ENCODE data around the gene TMEM225B.
"Not testable (repeated sequence)": the region's sequence is repeated elsewhere in the genome, so short reads cannot be mapped to it uniquely, and the experiment has no call there.

Gene TMEM225B

DNA sequence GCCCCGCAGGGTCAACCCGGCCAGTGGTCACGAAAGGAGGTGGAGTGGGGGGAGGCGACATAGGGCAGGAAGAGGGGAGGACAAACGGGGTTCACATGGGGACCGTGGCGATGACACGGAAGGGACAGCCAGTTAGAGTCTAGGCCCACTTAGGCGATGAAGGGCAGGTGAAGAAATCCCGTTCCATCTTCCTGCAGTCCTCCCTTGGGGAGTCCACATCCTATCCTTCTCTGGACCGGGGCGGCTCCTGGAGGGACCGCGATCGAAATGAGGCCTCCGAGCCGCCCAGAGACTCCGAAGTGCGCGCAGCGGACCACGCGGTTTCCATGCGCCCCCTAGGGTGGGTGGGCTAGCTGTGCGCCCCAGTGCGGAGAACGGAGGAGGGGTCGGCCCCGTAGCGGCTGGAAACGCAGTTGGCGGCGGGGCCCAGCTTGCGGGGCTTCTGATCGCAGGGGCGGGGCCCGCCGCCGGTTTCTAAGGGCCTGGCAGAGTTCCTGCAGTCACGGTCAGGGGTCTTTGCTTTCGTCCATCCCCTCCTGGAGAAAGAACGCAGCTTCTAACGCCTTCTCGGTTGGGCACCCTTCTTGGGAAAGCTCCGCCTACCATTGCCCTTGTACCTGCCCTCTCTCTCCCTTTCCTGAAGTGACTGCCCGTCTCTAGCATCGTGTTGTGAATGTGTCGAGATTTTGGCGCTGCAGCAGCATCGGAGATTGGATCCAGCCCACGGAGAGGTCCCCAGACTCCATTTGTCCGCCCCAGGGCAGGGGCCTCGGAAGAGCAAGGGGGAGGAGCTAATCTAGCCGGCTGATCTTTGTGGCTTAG lies 17.9 kb upstream of the TMEM225B start:
- DNase-seq (ENCODE audit: low read depth): peak; percentile 46

DNA sequence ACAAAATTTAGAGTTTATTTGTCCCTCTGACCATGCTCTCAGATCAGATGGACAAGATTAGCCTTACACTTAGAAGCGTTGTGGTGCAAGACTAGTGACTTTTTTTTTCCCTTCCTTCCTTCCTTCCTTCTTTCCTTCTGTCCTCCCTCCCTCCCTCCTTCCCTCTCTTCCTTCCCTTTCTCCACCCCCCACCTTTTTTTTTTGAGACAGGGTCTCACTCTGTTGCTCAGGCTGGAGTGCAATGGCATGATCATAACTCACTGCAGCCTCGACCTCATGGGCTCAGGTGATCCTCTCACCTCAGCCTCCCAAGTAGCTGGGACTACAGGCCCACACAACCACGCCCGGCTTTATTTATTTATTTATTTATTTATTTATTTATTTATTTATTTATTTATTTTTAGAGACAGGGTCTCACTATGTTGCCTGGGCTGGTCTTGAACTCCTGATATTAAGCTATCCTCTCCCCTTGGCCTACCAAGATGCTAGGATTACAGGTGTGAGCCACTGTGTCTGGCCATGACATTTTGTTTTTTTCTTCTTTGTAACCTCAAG lies 17.2 kb upstream of the TMEM225B start:
- DNase-seq (ENCODE audit: low read depth): not testable (repeated sequence)

DNA sequence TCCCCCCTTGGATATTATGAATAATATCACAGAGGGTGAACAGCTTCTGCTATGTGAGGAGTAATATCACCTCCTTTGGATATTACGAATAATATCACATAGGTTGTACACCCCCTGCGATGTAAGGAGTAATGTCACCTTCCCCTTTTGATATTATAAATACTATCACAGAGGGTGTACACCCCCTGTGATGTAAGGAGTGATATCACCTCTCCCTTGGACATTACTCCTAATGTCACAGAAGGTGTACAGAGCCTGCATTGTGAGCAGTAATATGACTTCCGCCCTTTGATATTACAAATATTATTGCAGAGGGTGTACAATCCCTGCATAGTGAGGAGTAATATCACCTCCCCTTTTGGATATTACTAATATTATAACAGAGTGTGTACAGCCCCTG lies 9.2 kb upstream of the TMEM225B start:
- DNase-seq (ENCODE audit: low read depth): no peak

DNA sequence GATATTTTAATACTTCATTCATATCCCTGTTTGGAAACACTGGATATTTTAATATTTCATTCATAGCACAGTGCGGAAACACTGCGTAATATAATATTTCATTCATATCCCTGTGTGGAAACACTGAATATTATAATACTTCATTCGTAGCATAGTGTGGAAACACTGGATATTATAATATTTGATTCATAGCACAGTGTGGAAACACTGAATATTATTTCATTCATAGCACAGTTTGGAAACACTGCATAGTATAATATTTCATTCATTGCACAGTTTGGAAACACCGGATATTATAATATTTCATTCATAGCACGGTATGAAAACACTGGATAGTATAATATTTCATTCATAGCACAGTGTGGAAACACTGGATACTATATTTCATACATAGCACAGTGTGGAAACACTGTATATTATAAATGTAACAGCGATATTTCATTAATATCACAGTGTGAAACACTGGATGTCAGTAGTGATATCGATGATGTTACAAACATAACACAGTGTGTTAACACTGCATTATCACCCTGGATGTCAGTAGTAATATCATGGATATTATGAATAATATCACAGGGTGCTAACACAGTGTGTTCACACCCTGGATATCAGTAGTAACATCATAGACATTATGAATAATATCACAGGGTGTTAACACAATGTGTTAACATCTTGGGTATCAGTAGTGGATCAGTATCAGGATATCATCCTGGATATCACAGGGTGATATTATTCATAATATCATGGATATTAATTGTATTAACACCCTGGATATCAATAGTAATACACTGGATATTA lies 2.9 kb upstream of the TMEM225B start:
- DNase-seq (ENCODE audit: low read depth): no peak

DNA sequence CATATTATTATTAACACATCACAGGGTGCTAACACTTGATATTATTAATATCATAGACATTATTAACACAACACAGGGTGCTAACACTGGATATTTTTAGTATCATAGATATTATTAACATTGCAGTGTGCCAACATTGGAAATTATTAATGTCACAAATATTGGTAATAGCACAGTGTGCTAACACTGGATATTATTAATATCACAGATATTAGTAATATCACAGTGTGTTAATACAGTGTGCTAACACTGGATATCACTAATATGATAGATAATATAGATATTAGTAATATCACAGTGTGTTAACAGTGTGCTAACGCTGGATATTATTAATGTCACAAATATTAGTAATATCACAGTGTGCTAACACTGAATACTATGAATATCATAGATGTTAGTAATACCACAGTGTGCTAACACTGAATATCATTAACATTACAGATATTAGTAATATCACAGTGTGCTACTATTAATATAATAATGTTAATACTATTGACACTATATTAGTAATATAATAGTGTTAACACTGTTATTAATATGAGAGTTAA lies 1.6 kb upstream of the TMEM225B start:
- no peak for DNase-seq (ENCODE audit: low read depth)

DNA sequence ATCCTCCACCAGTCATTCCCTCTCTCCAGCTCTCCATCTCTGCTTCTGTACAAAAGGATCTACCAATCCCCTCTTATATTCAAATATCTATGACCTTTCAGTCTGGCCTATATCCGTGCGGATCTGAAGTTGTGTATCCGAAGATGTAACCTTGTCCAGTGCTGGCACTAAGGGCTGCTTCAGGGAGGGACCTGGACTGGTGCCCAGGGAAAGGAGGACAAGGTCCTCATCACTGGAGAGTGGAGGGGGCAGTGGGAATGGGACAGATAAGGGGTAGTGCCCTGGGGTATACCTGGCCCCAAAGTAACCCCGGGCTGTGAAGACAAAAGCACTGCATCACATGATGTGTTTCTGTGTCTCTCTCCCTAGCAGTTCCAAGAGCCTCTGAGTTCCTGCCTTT lies 1.8 kb downstream of the TMEM225B start:
- DNase-seq (ENCODE audit: low read depth): no peak

DNA sequence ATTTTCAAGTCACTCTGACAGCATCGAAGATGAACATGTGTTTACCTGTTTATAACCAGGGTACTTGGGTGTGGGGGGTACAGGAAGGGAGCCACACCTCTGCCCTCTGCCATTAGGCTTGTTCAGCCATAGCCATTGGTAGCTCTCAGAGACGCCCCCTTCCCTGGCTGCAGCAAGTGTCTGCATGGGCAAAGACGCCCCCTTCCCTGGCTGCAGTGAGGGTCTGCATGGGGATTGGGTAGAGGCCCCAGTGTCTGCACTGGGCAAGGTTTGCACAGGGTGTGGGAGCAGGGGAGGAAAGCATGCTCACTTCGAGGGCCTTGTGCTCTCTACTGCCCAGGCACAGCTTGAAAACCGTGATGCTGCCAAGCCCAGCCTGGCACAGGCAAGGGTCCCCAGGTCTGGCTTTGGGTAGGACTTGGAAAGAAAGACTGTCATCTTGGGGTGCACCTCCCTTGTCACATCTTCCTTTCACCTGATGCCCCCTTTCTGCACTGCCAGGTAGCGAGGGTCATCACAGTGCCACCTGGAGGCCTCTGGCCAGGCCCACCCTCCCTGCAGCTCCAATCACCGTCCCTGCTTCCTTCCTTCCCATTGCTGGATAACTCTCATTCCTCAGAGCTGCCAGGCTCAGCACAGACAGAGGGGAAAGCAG lies 3.7 kb downstream of the TMEM225B start:
- DNase-seq (ENCODE audit: low read depth): no peak

DNA sequence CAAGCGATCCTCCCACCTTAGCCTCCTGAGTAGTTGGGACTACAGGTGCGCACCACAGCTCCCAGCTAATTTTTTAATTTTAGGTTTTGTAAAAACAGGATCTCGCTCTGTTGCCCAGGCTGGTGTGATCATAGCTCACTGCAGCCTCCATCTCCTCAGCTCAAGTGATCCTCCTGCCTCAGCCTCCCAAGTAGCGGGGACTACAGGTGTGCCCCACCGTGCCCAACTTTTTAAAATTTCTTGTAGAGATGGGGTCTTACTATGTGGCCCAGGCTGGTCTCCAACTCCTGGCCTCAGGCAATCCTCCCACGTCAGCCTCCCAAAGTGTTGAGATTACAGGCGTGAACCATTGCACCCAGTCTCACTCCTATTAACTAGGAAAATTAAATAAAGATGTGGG lies 7.5 kb downstream of the TMEM225B start:
- no peak for DNase-seq (ENCODE audit: low read depth)

DNA sequence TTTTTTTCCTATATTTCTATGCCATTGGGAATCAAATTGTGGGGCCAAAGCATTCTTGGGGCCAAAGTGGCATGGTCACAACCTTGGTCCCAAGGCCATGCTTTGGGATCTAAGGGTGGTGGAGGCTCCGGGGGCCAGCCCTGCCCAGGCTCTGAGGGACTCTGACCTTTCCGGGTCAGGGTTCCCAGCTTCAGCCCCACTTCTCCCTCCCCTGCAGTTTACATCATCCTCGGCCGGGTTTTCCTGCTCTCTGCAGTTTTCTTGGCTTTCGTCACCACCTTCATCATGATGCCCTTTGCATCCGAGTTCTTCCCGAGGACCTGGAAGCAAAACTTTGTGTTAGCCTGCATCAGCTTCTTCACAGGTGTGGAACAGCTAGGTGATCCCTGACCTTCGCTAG lies 8.5 kb downstream of the TMEM225B start:
- DNase-seq (ENCODE audit: low read depth): no peak

DNA sequence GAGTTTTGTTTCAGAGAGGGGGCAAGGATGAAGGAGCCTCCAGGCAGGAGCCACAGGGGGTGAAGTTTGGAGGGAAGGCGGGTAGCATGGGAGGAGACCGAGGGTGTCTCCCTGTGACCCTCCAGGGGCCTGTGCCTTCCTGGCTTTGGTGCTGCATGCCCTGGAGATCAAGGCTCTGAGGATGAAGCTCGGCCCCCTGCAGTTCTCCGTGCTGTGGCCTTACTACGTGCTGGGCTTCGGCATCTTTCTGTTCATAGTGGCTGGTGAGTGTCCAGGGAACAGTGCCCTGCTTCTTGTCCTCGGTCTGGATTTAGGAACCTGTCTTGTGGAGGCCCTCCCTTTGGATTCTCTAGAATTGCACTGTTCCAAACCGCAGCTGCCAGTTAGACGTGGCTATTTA lies 9.5 kb downstream of the TMEM225B start:
- DNase-seq (ENCODE audit: low read depth): no peak

DNA sequence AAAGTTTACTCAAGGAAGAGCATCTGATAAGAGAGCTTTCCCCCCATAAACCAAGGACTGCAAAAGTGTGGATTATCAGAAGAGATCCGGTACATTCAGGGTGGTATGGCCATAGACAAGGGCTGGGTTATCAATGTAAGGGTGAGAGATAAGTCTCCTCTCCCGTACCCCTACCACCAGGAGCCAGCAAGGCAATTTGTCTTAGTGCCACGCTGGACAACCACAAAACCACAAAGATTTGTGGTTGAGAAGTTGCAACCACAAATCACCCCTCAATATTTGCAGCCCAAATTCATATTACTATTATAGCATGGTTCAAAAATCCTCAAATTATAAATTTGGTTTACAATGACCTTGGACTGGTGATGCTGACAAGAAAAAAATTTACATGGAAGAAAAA lies 16.4 kb downstream of the TMEM225B start:
- no peak for DNase-seq (ENCODE audit: low read depth)

DNA sequence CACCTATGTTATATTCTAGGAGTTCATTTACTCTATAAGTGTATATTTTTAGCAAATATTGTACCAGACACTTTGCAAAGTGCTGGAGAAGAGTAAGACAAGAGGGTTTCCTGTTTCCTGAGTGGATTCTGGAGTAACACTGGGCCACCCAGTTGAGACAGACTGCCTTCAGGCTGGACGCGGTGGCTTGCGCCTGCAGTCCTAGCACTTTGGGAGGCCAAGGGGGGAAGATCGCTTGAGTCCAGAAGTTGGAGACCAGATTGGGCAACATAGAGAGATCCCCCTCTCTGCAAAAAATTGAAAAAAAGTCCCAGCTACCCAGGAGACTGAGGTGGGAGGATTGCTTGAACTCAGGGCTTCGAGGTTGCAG lies 17.9 kb downstream of the TMEM225B start:
- no peak for DNase-seq (ENCODE audit: low read depth)

DNA sequence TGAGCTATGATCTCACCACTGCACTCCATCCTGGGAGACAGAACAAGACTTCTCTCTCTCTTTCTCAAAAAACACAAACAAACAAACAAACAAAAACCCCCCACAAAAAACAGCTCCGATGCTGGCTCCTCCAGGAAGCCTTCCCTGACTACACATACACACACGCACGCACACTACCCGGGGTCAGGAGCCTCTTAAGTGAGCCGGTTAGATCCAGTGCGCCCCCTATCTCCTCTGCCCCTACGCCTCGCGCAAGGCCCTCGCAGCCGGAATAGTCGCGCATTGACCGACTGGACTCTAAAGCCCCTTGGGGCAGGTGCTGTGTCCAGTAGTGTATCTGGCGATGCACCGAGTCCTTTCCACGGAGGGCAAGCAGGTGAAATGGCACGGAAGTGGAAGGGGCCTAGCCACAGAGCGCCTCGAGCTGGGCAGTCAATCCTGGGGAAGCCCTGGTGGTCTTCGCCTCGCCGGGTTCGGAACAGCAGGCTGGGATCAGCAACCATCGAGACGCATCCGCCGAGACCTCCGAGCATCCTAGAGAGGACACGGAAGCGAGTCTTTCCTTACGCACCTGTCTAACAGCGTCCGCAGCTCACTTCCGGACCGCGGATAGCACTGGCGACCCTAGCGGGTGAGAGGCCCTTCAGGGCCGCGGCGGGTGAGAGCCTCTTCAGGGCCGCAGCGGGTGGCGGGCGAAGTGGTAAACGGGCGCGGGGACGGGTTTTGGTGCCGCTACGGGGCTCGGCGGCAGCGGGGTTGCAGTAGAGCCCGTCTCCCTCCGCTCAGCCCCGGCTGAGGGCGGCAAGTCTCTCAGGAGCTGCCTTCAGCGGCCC lies 18.5 kb downstream of the TMEM225B start, which contains the start of gene ZSCAN25:
ZSCAN25 (plus strand) TSS at position 588 of the 833 bp plus-strand sequence. CDS start 2,661 bp downstream, outside the sequence.
- DNase-seq (ENCODE audit: low read depth): peak; percentile 70

DNA sequence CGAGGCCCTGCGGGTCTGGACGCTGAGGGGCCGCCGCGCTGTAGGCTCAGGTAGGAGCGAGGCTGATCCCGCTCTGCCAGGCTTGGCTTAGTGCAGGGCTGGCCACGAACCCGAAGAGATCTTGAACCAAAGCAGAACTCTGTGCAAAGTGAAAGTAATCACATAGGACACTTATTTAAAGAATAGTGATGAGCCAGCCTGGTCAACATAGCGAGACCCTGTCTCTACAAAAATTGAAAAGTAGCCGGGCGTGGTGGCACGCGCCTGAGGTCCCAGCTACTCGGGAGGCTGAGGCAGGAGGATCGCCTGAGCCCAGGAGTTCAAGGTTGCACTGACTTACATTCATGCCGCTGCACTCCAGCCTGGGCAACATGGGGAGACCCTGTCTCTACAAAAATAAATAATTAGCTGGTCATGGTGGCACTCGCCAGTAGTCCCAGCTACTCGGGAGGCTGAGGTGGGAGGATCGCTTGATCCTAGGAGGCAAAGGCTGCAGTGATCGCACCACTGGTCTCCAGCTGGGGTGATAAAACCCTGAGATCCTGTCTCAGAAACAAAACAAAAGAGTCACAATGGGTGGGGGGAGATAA lies 19.2 kb downstream of the TMEM225B start:
- no peak for DNase-seq (ENCODE audit: low read depth)

DNA sequence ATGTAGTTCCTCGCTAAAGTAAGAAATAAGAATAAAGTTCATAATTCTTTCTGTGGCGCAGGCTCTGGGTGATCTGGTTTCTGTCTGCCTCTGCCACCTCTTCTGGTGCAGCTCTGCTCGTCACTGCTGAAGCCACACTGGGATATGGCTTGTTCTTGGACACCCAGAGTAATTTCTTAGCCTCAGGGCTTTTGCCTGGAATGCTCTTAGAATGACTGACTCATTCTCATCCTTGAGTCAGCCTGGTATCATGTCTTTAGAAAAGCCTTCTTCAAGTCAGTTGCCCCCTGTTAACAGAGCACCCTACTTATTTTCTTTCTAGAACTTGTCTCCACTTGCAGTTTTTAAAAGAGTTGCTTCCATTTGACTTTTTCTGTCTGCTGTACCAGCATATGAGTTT lies 20.7 kb downstream of the TMEM225B start:
- no peak for DNase-seq (ENCODE audit: low read depth)

DNA sequence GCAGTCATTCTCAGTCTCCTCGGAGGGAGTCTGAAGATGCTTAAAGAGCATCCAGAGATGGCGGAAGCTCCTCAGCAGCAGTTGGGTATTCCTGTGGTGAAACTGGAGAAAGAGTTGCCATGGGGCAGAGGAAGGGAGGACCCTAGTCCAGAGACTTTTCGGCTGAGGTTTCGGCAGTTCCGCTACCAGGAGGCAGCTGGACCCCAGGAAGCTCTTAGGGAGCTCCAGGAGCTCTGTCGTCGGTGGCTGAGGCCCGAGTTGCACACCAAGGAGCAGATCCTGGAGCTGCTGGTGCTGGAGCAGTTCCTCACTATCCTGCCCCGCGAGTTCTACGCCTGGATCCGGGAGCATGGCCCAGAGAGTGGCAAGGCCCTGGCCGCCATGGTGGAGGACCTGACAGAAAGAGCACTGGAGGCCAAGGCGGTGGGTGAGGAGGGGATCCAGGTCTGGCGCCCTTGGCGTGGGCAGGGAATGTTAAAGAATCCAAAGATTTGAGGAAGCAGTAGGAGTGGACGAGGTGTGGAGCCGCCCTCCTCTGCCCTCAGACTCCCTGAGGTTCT lies 21.6 kb downstream of the TMEM225B start:
- DNase-seq (ENCODE audit: low read depth): no peak

DNA sequence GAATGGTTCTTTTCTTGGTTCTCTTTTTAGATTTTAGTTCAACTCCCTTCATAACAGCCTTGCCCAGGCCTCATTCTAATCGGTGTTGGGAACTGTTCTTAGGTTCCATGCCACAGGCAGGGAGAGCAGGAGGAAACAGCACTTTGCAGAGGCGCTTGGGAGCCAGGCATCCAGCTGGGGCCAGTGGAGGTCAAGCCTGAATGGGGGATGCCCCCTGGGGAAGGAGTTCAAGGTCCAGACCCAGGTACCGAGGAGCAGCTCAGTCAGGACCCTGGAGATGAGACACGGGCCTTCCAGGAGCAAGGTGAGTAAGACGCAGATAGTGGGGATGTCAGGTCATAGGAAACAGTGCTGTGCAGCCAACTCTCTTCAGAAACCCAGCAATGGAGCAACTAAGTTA lies 23.2 kb downstream of the TMEM225B start:
- no peak for DNase-seq (ENCODE audit: low read depth)

DNA sequence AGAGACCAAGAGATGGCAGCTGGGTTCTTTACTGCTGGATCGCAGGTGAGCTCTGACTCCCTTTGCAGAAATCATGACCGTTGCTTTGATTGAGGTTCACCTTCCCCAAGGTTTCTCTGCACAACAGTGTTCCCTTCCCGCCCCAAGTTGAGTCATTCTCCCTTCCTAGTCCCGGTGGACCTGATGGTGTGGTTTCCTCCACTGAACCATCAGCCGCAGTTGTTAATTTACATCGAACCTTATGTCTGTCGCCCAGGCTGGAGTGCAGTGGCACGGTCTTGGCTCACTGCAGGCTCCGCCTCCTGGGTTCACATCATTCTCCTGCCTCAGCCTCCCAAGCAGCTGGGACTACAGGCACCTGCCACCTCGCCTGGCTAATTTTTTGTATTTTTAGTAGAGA lies 24.5 kb downstream of the TMEM225B start:
- no peak for DNase-seq (ENCODE audit: low read depth)

DNA sequence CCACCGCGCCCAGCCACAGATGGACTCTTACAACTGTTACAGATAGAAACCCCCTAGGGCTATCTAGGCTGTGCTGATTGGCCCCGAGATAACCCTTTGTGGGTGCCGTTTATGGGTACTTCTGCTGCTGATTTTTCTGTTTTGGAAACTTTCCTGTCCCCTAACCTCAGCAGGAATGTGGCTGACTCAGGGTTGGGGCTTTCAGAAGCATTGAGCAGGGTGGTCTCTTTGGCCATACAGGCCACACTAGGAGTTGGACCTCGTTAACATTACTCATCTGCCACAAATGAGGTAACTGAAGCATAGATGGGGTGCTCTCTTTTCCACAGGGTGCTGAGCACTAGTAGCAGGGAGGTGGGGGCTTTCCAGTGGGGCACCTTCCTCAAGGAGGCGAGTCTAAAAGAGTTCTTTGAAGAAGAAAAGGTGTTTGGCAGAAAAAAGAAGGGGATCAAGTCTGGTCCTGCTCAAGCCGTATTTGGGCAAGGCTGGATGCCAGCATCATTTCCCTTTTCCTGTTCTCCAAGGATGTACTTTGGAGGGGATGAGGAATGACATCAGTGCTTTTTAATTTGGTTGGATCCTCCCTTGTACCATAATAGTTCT lies 25.1 kb downstream of the TMEM225B start:
- no peak for DNase-seq (ENCODE audit: low read depth)
